T-helper 9 cell (primary cell): ENCODE measurements around the gene OR1J1.

Source experiments
- DNase-seq: peaks from one replicate; pipeline ENCODE4 v3.0.0-alpha.2; 2020

Gene OR1J1

DNA sequence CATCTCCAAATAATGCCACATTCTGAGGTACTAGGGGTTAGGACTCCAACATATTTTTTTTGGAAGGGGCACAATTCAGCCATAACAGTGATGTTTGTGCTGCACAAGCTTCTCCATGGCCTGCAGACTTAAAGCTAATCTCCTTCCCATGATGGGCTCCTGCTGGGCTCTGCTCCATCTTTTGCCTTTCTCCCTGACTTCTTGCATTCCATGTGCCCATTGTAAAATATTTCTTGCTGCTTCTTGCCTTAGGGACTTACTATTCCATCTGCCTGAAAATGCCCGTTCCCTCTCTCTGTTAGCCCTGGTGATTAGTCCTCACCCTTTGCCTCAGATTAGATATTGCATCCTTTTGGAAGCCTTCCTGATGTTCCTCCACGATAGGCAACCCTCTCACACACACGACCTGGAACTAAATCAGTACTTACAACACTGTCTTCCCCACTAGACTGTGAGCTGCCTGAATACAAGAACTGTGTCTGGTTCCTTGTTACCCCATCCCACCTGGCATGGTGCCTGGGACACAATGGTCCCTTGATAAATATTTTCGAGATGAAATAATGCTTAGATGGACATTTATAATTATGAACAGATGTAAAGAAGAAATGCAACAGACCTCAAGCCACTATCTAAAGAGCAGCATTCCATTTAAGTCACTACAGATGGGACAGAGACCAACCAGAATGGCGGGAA, 33.5 kb downstream of the OR1J1 start:
- no peak for DNase-seq

DNA sequence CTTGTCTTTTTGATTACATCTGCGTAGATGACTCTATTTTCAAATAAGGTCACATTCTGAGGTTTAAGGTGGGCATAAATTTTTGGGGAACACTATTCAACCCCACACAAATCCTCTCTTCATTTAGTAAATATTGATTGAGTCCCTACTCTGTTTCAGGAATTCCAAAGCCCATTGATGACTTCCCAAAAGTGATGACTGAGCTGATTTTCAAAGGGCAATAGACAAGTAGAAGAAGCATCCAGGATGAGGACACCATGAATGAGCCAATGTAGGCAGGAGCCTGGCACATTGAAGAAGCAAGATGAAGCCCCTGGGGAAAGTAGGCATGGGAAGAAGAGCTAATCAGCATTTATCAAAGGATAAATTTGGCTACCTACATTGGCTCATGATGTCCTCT, 35.2 kb downstream of the OR1J1 start:
- no peak for DNase-seq
